ENCODE results near the gene DHRS7B.
"Not testable (repeated sequence)": the region's sequence is repeated elsewhere in the genome, so short reads cannot be mapped to it uniquely, and the experiment has no call there.

DNA sequence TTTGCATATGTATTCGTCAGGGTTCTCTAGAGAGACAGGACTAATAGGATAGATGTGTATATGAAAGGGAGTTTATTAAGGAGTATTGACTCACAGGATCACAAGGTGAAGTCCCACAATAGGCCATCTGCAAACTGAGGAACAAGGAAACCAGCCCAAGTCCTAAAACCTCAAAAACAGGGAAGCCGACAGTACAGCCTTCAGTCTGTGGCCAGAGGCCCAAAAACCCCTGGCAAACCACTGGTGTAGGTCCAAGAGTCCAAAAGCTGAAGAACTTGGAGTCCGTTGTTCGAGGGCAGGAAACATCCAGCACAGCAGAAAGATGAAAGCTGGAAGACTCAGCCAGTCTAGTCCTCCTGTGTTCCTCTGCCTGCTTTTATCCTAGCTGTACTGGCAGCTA lies 12.0 kb upstream of the DHRS7B start:
- TF ChIP-seq, protein P1, sequence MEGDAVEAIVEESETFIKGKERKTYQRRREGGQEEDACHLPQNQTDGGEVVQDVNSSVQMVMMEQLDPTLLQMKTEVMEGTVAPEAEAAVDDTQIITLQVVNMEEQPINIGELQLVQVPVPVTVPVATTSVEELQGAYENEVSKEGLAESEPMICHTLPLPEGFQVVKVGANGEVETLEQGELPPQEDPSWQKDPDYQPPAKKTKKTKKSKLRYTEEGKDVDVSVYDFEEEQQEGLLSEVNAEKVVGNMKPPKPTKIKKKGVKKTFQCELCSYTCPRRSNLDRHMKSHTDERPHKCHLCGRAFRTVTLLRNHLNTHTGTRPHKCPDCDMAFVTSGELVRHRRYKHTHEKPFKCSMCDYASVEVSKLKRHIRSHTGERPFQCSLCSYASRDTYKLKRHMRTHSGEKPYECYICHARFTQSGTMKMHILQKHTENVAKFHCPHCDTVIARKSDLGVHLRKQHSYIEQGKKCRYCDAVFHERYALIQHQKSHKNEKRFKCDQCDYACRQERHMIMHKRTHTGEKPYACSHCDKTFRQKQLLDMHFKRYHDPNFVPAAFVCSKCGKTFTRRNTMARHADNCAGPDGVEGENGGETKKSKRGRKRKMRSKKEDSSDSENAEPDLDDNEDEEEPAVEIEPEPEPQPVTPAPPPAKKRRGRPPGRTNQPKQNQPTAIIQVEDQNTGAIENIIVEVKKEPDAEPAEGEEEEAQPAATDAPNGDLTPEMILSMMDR (IDR thresholded peaks at IDR 0.05), result not testable (repeated sequence)
- TF ChIP-seq ZFX (IDR thresholded peaks at IDR 0.05; ENCODE audit: borderline replicate concordance), result not testable (repeated sequence)

Measured in 22Rv1 (cell line).